ENCODE data around the gene GPATCH8.
"Not testable (repeated sequence)": the region's sequence is repeated elsewhere in the genome, so short reads cannot be mapped to it uniquely, and the experiment has no call there.

The GPATCH8 gene

DNA sequence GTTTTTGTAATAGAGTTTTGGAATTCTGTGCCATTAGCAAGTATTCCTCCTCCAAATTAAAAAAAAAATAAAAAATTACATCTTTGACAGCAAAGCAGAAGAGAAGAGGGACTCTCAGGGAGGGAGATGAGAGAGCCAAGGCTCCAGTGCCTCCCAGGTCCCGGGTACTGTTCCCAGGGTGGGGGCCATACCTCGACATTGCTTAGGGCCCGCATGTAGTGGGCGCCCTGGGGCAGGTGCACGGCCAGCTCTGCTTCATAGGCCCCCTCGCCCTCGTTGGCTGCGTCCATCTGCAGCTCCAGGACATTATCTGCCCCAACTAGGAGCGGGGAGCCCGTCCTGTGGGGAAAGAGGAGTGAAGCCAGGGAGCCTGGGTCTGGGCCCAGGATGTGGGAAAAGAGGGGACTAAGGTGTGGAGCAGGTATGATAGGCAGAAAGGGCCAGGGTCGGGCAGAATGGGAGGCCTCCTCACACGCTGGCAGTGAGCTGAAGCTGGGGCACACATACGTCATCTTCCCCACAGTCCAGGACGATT is 125.0 kb downstream of the GPATCH8 start:
- Histone ChIP-seq H3K4me3 (ENCODE audit: insufficient read depth, low read depth, low read length) (no peak overlapping the region), H3K4me1 (ENCODE audit: control insufficient read depth, insufficient read depth, low read length) (peaks cover 5% of the 10 kb centered on the region), H3K27ac (ENCODE audit: insufficient read depth, low read depth, low read length, poor library complexity, severe bottlenecking) (no peak overlapping the region), H3K36me3 (ENCODE audit: control insufficient read depth, insufficient read depth, low read length) (no peaks in the 10 kb centered on the region), H3K9me3 (ENCODE audit: control insufficient read depth, low read length) (no peaks in the 10 kb centered on the region), H3K27me3 (ENCODE audit: control insufficient read depth, insufficient read depth, low read length, poor library complexity, severe bottlenecking) (peaks cover 4% of the 10 kb centered on the region)
- 89 to 91% methylated on average over 14 of the region's 14 CpGs for WGBS, 2 experiments

- Histone ChIP-seq H3K27me3 (ENCODE audit: control insufficient read depth, insufficient read depth, low read length, poor library complexity, severe bottlenecking) (no peaks in the 10 kb centered on the region), H3K4me3 (ENCODE audit: insufficient read depth, low read depth, low read length) (no peak overlapping the region), H3K4me1 (ENCODE audit: control insufficient read depth, insufficient read depth, low read length) (peaks cover 5% of the 10 kb centered on the region), H3K36me3 (ENCODE audit: control insufficient read depth, insufficient read depth, low read length) (no peaks in the 10 kb centered on the region), H3K27ac (ENCODE audit: insufficient read depth, low read depth, low read length, poor library complexity, severe bottlenecking) (no peak overlapping the region), H3K9me3 (ENCODE audit: control insufficient read depth, low read length) (no peaks in the 10 kb centered on the region)
- 93 to 94% methylated on average over 12 of the region's 12 CpGs for WGBS, 2 experiments
Observed at GRCh38 chr17:44376779-44377178, 126.4 kb downstream of the GPATCH8 start.

DNA sequence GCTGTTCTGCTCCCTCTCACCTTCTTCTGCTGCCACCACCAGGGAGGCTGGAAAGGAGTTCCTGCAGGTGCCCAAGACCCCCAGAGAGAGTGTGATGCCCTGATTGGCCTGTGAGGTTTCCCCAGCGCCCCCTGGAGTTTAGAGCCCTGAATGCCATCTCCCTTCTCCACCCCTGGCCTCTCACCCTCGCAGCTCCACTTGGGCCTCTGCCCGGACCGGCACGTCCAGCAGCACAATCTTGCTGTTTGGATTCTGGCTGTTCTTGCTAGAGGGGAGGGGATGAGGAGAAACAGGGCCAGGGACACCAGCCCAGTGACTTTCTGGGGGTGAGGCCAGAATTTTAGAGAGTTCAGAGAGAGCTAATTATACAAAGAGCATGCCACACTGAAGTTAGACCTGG is 127.1 kb downstream of the GPATCH8 start:
- Histone ChIP-seq H3K4me3 (ENCODE audit: insufficient read depth, low read depth, low read length) (no peak overlapping the region), H3K27ac (ENCODE audit: insufficient read depth, low read depth, low read length, poor library complexity, severe bottlenecking) (no peak overlapping the region), H3K27me3 (ENCODE audit: control insufficient read depth, insufficient read depth, low read length, poor library complexity, severe bottlenecking) (no peaks in the 10 kb centered on the region), H3K36me3 (ENCODE audit: control insufficient read depth, insufficient read depth, low read length) (no peaks in the 10 kb centered on the region), H3K9me3 (ENCODE audit: control insufficient read depth, low read length) (no peaks in the 10 kb centered on the region), H3K4me1 (ENCODE audit: control insufficient read depth, insufficient read depth, low read length) (peaks cover 5% of the 10 kb centered on the region)
- WGBS, 2 experiments: 53 to 57% methylated on average over 5 of the region's 5 CpGs

DNA sequence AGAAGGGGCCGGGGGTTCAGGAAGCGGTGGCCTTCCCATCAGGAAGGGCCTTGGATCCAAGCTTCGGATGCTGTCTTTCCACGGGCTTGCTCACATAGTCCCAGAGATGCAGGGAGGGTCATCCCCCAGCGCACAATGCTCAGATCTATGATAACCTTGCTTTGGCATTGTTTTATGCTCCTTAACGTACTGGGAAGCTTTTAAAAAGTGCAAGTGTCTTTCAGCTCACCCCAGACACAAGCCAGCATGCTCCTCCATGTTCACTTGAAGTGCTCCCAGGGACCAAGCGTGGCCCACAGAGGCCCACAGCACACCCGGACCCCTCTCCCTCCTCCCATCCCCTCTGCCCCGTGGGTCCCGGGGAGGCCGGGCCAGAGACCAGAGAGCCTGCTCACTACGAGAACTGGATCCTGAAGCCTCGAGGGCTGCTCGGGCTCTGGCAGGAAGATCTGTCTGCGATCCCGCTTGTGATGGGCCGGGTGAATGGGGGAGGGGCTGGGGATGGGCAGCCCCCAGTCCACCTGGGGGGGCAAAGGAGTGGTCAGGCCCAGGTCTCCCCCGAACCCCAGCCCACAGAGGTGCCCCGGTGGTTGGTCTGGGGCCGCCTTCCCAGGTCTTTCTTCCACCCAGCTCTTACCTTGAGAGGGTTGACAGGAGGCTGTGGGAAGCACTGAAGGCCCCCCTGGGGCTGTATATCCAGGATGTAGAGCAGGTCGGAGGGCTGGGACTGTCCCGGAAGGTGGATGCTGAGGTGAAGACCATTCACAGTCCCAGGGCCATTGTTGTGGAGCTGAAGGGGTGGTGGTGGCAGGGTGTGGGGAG is 127.8 kb downstream of the GPATCH8 start:
- WGBS, 2 experiments: 71 to 73% methylated on average over 22 of the region's 22 CpGs
- no peaks in the 10 kb centered on the region for H3K9me3 ChIP-seq (ENCODE audit: control insufficient read depth, low read length)

DNA sequence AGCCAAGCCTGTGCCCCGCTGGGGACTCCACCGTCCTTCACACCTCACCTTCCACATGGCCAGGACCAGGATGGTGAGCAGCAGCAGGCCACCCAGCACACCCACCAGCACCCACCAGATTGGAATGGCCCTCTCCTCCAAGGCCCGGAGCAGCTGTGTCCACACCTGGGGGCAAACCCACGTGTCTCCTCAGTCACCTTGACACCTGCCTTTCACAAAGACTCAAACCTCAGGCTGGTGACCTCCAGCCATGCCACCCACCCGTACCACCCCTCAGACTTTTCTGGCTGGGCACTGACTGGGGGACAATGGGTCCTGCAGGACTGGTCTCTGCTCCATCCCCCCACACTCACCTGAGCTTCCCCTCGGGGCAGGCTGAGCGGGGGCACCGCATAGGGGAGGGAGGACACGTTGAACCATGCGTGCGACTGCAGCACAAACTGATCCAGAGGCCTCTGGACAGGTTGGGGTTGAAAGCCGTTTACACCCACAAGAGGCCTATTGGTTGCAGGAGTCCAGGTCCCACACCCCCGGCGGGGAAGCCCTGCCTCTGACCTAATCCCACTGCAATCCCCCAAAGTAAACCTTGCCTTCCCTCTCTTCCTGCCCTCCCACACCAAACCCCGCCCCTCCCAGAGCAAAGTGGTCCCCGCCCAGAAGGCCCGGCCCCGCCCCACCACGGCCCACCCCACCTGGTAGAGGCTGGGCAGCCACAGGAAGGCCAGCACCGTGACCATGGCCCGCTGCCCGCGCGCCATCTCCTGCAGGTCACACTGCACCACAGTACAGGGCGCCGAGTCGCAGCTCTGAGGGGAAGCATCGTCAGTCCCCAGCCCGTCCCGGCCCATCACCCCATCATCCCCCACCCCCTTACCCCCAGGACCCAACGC is 128.7 kb downstream of the GPATCH8 start:
- no peak overlapping the region for H3K27ac ChIP-seq (ENCODE audit: insufficient read depth, low read depth, low read length, poor library complexity, severe bottlenecking)
- WGBS, 2 experiments: 51 to 53% methylated on average over 31 of the region's 31 CpGs
- no peaks in the 10 kb centered on the region for H3K27me3 ChIP-seq (ENCODE audit: control insufficient read depth, insufficient read depth, low read length, poor library complexity, severe bottlenecking)
- no peaks in the 10 kb centered on the region for H3K9me3 ChIP-seq (ENCODE audit: control insufficient read depth, low read length)
- no peaks in the 10 kb centered on the region for H3K36me3 ChIP-seq (ENCODE audit: control insufficient read depth, insufficient read depth, low read length)
- no peak overlapping the region for H3K4me3 ChIP-seq (ENCODE audit: insufficient read depth, low read depth, low read length)
- peaks cover 5% of the 10 kb centered on the region for H3K4me1 ChIP-seq (ENCODE audit: control insufficient read depth, insufficient read depth, low read length)

More for the DNA sequence above, 127.8 kb downstream of the GPATCH8 start:
- Histone ChIP-seq H3K4me3 (ENCODE audit: insufficient read depth, low read depth, low read length) (no peak overlapping the region), H3K27me3 (ENCODE audit: control insufficient read depth, insufficient read depth, low read length, poor library complexity, severe bottlenecking) (no peaks in the 10 kb centered on the region), H3K27ac (ENCODE audit: insufficient read depth, low read depth, low read length, poor library complexity, severe bottlenecking) (no peak overlapping the region), H3K36me3 (ENCODE audit: control insufficient read depth, insufficient read depth, low read length) (no peaks in the 10 kb centered on the region), H3K4me1 (ENCODE audit: control insufficient read depth, insufficient read depth, low read length) (peaks cover 5% of the 10 kb centered on the region)

GRCh38 chr17:44372036-44372435 is 131.2 kb downstream of the GPATCH8 start:
- no peak overlapping the region for H3K27ac ChIP-seq (ENCODE audit: insufficient read depth, low read depth, low read length, poor library complexity, severe bottlenecking)
- no peak overlapping the region for H3K4me3 ChIP-seq (ENCODE audit: insufficient read depth, low read depth, low read length)
- H3K4me1 ChIP-seq (ENCODE audit: control insufficient read depth, insufficient read depth, low read length): peaks cover 5% of the 10 kb centered on the region
- 84 to 89% methylated on average over 10 of the region's 10 CpGs for WGBS, 2 experiments
- H3K36me3 ChIP-seq (ENCODE audit: control insufficient read depth, insufficient read depth, low read length): no peaks in the 10 kb centered on the region
- no peaks in the 10 kb centered on the region for H3K27me3 ChIP-seq (ENCODE audit: control insufficient read depth, insufficient read depth, low read length, poor library complexity, severe bottlenecking)
- no peaks in the 10 kb centered on the region for H3K9me3 ChIP-seq (ENCODE audit: control insufficient read depth, low read length)

DNA sequence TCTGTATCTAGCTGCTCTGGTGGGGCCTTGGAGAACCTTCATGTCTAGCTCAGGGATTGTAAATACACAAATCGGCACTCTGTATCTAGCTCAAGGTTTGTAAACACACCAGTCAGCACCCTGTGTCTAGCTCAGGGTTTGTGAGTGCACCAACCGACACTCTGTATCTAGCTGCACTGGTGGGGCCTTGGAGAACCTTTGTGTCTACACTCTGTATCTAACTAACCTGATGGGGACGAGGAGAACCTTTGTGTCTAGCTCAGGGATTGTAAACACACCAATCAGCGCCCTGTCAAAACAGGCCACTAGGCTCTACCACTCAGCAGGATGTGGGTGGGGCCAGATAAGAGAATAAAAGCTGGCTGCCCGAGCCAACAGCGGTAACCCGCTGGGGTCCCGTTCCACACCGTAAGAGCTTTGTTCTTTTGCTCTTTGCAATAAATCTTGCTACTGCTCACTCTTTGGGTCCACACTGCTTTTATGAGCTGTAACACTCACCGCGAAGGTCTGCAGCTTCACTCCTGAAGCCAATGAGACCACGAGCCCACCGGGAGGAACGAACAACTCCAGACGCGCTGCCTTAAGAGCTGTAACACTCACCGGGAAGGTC is 133.7 kb downstream of the GPATCH8 start:
- 62 to 71% methylated on average over 17 of the region's 17 CpGs for WGBS, 2 experiments
- not testable (repeated sequence) for H3K4me3 ChIP-seq (ENCODE audit: insufficient read depth, low read depth, low read length); H3K36me3 ChIP-seq (ENCODE audit: control insufficient read depth, insufficient read depth, low read length); H3K9me3 ChIP-seq (ENCODE audit: control insufficient read depth, low read length); H3K27ac ChIP-seq (ENCODE audit: insufficient read depth, low read depth, low read length, poor library complexity, severe bottlenecking); H3K4me1 ChIP-seq (ENCODE audit: control insufficient read depth, insufficient read depth, low read length)
- peaks cover 15% of the 10 kb centered on the region for H3K27me3 ChIP-seq (ENCODE audit: control insufficient read depth, insufficient read depth, low read length, poor library complexity, severe bottlenecking)

DNA sequence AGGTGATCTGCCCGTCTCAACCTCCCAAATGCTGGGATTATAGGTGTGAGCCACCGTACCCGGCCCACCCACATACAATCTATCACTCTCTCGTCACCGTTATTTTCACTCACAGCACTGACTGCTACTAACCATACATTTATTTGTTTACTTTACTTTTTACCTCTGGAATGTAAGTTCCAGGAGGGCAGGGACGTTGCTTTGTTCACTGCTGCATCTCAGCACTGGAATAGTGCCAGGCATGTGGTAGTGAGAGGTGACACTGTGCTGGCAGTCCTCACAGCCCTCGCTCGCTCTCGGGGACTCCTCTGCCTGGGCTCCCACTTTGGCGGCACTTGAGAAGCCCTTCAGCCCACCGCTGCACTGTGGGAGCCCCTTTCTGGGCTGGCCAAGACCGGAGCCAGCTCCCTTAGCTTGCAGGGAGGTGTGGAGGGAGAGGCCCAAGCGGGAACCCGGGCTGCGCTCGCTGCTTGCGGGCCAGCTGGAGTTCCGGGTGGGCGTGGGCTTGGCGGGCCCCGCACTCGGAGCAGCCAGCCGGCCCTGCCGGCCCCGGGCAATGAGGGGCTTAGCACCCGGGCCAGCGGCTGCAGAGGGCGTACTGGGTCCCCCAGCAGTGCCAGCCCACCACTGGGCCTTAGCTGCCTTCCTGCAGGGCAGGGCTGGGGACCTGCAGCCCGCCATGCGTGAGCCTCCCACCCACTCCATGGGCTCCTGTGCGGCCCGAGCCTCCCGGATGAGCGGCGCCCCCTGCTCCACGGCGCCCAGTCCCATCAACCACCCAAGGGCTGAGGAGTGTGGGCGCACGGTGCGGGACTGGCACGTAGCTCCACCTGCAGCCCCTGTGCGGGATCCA is 134.6 kb downstream of the GPATCH8 start:
- H3K27ac ChIP-seq (ENCODE audit: insufficient read depth, low read depth, low read length, poor library complexity, severe bottlenecking); H3K4me3 ChIP-seq (ENCODE audit: insufficient read depth, low read depth, low read length); H3K4me1 ChIP-seq (ENCODE audit: control insufficient read depth, insufficient read depth, low read length); H3K36me3 ChIP-seq (ENCODE audit: control insufficient read depth, insufficient read depth, low read length); H3K9me3 ChIP-seq (ENCODE audit: control insufficient read depth, low read length): not testable (repeated sequence)
- 95 to 97% methylated on average over 42 of the region's 42 CpGs for WGBS, 2 experiments
- peaks cover 15% of the 10 kb centered on the region for H3K27me3 ChIP-seq (ENCODE audit: control insufficient read depth, insufficient read depth, low read length, poor library complexity, severe bottlenecking)

GRCh38 chr17:44367231-44367979 is 135.8 kb downstream of the GPATCH8 start:
- no peak overlapping the region for H3K27ac ChIP-seq (ENCODE audit: insufficient read depth, low read depth, low read length, poor library complexity, severe bottlenecking)
- H3K4me3 ChIP-seq (ENCODE audit: insufficient read depth, low read depth, low read length): no peak overlapping the region
- 94 to 95% methylated on average over 7 of the region's 7 CpGs for WGBS, 2 experiments

More at GRCh38 chr17:44367231-44367979, 135.8 kb downstream of the GPATCH8 start:
- H3K36me3 ChIP-seq (ENCODE audit: control insufficient read depth, insufficient read depth, low read length): no peaks in the 10 kb centered on the region
- H3K4me1 ChIP-seq (ENCODE audit: control insufficient read depth, insufficient read depth, low read length): peaks cover 3% of the 10 kb centered on the region
- peaks cover 15% of the 10 kb centered on the region for H3K27me3 ChIP-seq (ENCODE audit: control insufficient read depth, insufficient read depth, low read length, poor library complexity, severe bottlenecking)
- no peaks in the 10 kb centered on the region for H3K9me3 ChIP-seq (ENCODE audit: control insufficient read depth, low read length)

All from ectodermal cell (in vitro differentiated cells).